DOHH2 (cell line): ENCODE measurements around the gene PSMG3.

ENCODE experiments used
- H3F3A ChIP-seq: fragments of 200-600 bp; sonication (generic), shearing (Covaris generic); 2 replicates; pipeline ENCODE4 v1.6.0; 2016; ENCODE audit warnings: antibody characterized with exemption, mild to moderate bottlenecking; ENCODE audit not compliant: control insufficient read depth, insufficient read depth
- H3K27ac ChIP-seq: fragments of 200-600 bp; sonication (generic); 2 replicates; pipeline ENCODE4 v1.5.1; 2014; ENCODE audit warnings: low read depth, mild to moderate bottlenecking, low read length, moderate library complexity
- H3K27me3 ChIP-seq: fragments of 200-600 bp; sonication (generic); 2 replicates; pipeline ENCODE4 v1.6.1; 2014; ENCODE audit warnings: mild to moderate bottlenecking, low read length, mixed read lengths; ENCODE audit not compliant: control insufficient read depth
- H3K36me3 ChIP-seq: fragments of 200-600 bp; sonication (generic); 2 replicates; pipeline ENCODE4 v1.6.1; 2014; ENCODE audit warnings: mild to moderate bottlenecking, low read length, moderate library complexity, mixed read lengths; ENCODE audit not compliant: control insufficient read depth
- H3K4me1 ChIP-seq: fragments of 200-600 bp; sonication (generic); 2 replicates; pipeline ENCODE4 v1.6.1; 2014; ENCODE audit warnings: mild to moderate bottlenecking, low read length, mixed read lengths; ENCODE audit not compliant: control insufficient read depth
- H3K4me2 ChIP-seq: fragments of 200-600 bp; sonication (generic); 2 replicates; pipeline ENCODE4 v1.6.0; 2014; ENCODE audit warnings: mild to moderate bottlenecking, low read length, moderate library complexity
- H3K4me3 ChIP-seq: fragments of 200-600 bp; sonication (generic); 2 replicates; pipeline ENCODE4 v1.5.1; 2014; ENCODE audit warnings: mild to moderate bottlenecking, low read length, mixed read lengths
- H3K79me2 ChIP-seq: fragments of 200-600 bp; sonication (generic); 2 replicates; pipeline ENCODE4 v1.6.1; 2014; ENCODE audit warnings: mild to moderate bottlenecking, low read length, mixed read lengths; ENCODE audit not compliant: control insufficient read depth
- H3K9me2 ChIP-seq: fragments of 200-600 bp; sonication (generic); replicated peaks from 2 replicates; pipeline ENCODE4 v1.6.1; 2014; ENCODE audit warnings: mild to moderate bottlenecking, low read length, mixed read lengths; ENCODE audit not compliant: control insufficient read depth
- H3K9me3 ChIP-seq: fragments of 200-600 bp; sonication (generic); 2 replicates; pipeline ENCODE4 v1.6.1; 2014; ENCODE audit warnings: antibody characterized with exemption, low read length, mixed read lengths; ENCODE audit not compliant: control insufficient read depth, insufficient read depth
- H4K20me1 ChIP-seq: fragments of 200-600 bp; sonication (generic); 2 replicates; pipeline ENCODE4 v1.6.0; 2014; ENCODE audit warnings: low read depth, mild to moderate bottlenecking, antibody characterized with exemption, low read length, moderate library complexity; ENCODE audit not compliant: control insufficient read depth, insufficient read depth
- EZH2phosphoT487 ChIP-seq: fragments of 200-600 bp; sonication (generic); IDR thresholded peaks from 2 replicates; pipeline ENCODE4 v1.6.1; 2017; ENCODE audit warnings: borderline replicate concordance, mild to moderate bottlenecking, antibody characterized with exemption, low read length, moderate library complexity, mixed read lengths
- TF ChIP-seq, protein P1 (sequence below): fragments of 200-600 bp; sonication (generic); IDR thresholded peaks from one replicate; pipeline ENCODE4 v1.5.1; 2014; ENCODE audit warnings: antibody characterized with exemption, mild to moderate bottlenecking, low read depth, low read length; ENCODE audit not compliant: poor library complexity, severe bottlenecking

PSMG3 gene

DNA sequence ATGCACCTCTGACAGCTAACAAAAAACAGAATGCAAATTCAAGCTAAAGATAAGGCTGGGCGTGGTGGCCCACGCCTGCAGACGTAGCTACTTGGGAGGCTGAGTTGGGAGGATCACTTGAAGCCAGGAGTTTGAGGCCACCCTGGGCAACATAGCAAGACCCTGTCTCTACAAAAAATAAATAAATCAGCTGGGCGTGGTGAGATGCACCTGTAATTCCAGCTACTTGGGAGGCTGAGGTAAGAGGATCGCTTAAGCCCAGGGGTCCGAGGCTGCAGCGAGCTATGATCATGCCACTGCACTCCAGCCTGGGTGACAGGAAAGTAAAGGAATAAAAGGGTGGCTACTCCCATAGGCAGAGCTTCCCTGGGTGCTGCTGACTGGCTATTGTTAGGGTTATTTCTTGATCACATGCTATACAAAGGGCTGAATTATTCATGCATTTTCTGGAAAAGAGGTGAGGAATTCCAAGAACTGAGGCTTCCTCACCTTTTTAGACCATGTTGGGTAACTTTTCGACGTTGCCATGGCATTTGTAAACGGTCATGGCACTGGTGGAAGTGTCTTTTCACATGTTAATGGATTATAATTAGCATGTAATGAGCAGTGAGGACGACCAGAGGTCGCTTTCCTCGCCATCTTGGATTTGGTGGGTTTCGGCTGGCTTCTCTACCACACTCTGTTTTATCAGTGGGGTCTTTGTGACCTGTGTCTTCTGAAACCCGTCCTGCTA, 6.9 kb upstream of the PSMG3 start:
- no peaks in the 10 kb centered on the region for H4K20me1 ChIP-seq
- no peaks in the 10 kb centered on the region for H3K9me2 ChIP-seq
- no peaks in the 10 kb centered on the region for H3K79me2 ChIP-seq
- peaks cover 11% of the 10 kb centered on the region; the same call in 1 of the 2 replicates for H3F3A ChIP-seq
- no peak overlapping the region for H3K4me3 ChIP-seq
- no peak overlapping the region for H3K4me2 ChIP-seq
- H3K36me3 ChIP-seq: no peaks in the 10 kb centered on the region
- H3K27me3 ChIP-seq: peaks cover 5% of the 10 kb centered on the region
- H3K27ac ChIP-seq: no peak overlapping the region
- H3K9me3 ChIP-seq: no peaks in the 10 kb centered on the region
- TF ChIP-seq EZH2phosphoT487: no peak
- TF ChIP-seq, protein P1, sequence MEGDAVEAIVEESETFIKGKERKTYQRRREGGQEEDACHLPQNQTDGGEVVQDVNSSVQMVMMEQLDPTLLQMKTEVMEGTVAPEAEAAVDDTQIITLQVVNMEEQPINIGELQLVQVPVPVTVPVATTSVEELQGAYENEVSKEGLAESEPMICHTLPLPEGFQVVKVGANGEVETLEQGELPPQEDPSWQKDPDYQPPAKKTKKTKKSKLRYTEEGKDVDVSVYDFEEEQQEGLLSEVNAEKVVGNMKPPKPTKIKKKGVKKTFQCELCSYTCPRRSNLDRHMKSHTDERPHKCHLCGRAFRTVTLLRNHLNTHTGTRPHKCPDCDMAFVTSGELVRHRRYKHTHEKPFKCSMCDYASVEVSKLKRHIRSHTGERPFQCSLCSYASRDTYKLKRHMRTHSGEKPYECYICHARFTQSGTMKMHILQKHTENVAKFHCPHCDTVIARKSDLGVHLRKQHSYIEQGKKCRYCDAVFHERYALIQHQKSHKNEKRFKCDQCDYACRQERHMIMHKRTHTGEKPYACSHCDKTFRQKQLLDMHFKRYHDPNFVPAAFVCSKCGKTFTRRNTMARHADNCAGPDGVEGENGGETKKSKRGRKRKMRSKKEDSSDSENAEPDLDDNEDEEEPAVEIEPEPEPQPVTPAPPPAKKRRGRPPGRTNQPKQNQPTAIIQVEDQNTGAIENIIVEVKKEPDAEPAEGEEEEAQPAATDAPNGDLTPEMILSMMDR: no peak
- H3K4me1 ChIP-seq: peaks cover 11% of the 10 kb centered on the region

DNA sequence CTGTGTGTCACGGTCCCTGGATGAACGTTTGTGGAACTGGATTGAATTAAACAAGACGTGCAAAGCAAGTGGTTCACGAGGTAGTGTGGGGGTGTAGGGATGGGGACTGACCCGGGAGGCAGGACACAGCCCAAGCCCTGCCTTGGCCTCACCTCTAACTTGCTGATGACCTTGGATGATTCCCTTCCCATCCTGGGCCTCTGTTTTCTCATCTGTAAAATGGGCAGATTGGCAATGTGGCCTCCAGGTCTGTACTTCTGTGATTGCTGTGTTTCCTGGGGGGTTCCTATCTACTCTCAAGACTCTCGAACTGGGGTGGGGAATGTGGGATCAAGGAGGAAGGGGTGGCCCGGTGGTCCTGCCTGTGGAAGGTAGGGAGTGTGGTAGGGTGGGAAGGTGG, 6.0 kb upstream of the PSMG3 start:
- no peaks in the 10 kb centered on the region for H3K9me2 ChIP-seq
- H3K4me1 ChIP-seq: peaks cover 20% of the 10 kb centered on the region
- no peak overlapping the region for H3K4me2 ChIP-seq
- no peak overlapping the region for H3K27ac ChIP-seq
- no peaks in the 10 kb centered on the region for H3K9me3 ChIP-seq
- H4K20me1 ChIP-seq: no peaks in the 10 kb centered on the region
- no peak for TF ChIP-seq EZH2phosphoT487
- TF ChIP-seq, protein P1: no peak
- H3K4me3 ChIP-seq: no peak overlapping the region
- H3F3A ChIP-seq: peaks cover 11% of the 10 kb centered on the region; the same call in 1 of the 2 replicates
- peaks cover 6% of the 10 kb centered on the region for H3K79me2 ChIP-seq
- no peaks in the 10 kb centered on the region for H3K36me3 ChIP-seq
- H3K27me3 ChIP-seq: peaks cover 5% of the 10 kb centered on the region

DNA sequence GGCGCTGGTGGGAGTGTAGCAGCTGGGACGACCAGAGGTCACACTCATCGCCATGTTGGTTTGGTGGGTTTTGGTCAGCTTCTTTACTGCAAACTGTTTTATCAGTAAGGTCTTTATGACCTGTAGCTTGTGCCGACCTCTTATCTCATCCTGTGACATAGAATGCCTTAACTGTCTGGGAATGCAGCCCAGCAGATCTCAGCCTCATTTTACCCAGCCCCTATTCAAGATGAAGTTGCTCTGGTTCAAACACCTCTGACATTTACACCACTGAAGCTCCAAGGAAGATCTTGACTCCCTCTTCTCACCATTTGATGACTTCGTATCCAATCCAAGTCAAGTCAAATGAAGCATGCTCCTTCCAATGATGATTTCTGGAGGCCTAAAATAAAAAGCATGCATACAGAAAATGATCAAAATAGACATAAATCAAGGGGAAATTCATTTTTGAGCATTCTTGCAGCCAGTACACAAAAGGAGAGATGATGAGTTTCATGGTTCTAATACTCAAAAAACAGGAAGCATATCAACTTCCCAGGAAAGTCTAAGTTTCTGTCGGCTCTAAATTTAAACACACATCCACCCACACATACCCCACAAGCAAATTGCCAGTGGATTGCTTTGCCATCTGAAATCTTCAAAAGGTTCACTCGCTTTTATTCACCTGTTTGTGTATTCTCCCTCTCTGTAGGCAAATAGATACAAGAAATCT, 2.4 kb upstream of the PSMG3 start:
- Histone ChIP-seq H3K27ac (no peak overlapping the region), H3K36me3 (peaks cover 8% of the 10 kb centered on the region), H4K20me1 (no peaks in the 10 kb centered on the region), H3K9me2 (no peaks in the 10 kb centered on the region), H3K79me2 (peaks cover 34% of the 10 kb centered on the region), H3K4me2 (no peak overlapping the region), H3K4me3 (no peak overlapping the region), H3F3A (peaks cover 13% of the 10 kb centered on the region; the same call in 1 of the 2 replicates), H3K4me1 (peaks cover 27% of the 10 kb centered on the region), H3K27me3 (no peaks in the 10 kb centered on the region), H3K9me3 (no peaks in the 10 kb centered on the region)
- TF ChIP-seq, protein P1: no peak
- TF ChIP-seq EZH2phosphoT487: no peak
